Left ventricle myocardium superior (tissue), 1 donor: Measurements from ENCODE around the gene KCNK16. TPM values are rescaled to one million over a fixed set of nuclear protein-coding genes. Genes with fewer than 3 reads are reported as not detected.

ENCODE experiments used
- ATAC-seq: fragments of 200-7000 bp; cut with Tn5 transposase; one replicate; pipeline ENCODE4 v1.9.1; 2020; ENCODE audit warnings: mild to moderate bottlenecking, moderate library complexity
- DNase-seq: peaks from one replicate; pipeline ENCODE4 v3.0.0-alpha.2; 2020
- intact Hi-C: fragments of 100-400 bp; cut with micrococcal nuclease; formaldehyde crosslinking; loops from one replicate; pipeline ENCODE4 v1.11.0; 2022
- total RNA-seq: library from RNA; stranded (reverse); fragmentation: NEBNext Ultra II Directional; extraction: Animal tissue kit (Norgen Biotek cat#: 25700); gene quantifications from one replicate; pipeline ENCODE4 v1.2.1, GENCODE V29; 2021
- donor health status: DM: no; HTN: yes; CAD: no; lungs with severe emphysema.

KCNK16 gene
- total RNA-seq, 1 donor from 2014 or later, result not detected

GRCh38 chr6:39314273-39314795 is 8.2 kb downstream of the KCNK16 start, which contains the start of gene KCNK17:
KCNK17 (minus strand) TSS chr6:39314419; CDS start chr6:39314320, 99 bp downstream.
- ATAC-seq, result no peak
- intact Hi-C loops, result no loop called here
- no peak for DNase-seq

- intact Hi-C loops, result no loop called here
- DNase-seq (no peak), ATAC-seq (peak; percentile 8)
Measured at GRCh38 chr6:39313526-39314272, 8.8 kb downstream of the KCNK16 start.

- DNase-seq (peak; percentile 52), ATAC-seq (peak; percentile 28)
- intact Hi-C loops, result no loop called here
Measured at GRCh38 chr6:39312912-39313525, 9.5 kb downstream of the KCNK16 start.

- no peak for DNase-seq
- ATAC-seq, result no peak
- intact Hi-C loops, result no loop called here
Measured at GRCh38 chr6:39310542-39310941, 12.0 kb downstream of the KCNK16 start.

- peak; percentile 77 for ATAC-seq
- intact Hi-C loops, result loop anchor here (10.0 kb wide), 2 partner anchors 335 to 435 kb away; no protein-coding TSS in a partner anchor
- DNase-seq, result peak; percentile 79
Measured at GRCh38 chr6:39309942-39310531, 12.5 kb downstream of the KCNK16 start.

GRCh38 chr6:39307462-39307861 is 15.0 kb downstream of the KCNK16 start:
- ATAC-seq (no peak), DNase-seq (no peak)
- intact Hi-C loops, result loop anchor here (10.0 kb wide), 2 partner anchors 333 to 433 kb away; no protein-coding TSS in a partner anchor

- ATAC-seq (no peak), DNase-seq (no peak)
- intact Hi-C loops, result loop anchor here (10.0 kb wide), 2 partner anchors 330 to 430 kb away; no protein-coding TSS in a partner anchor
Measured at GRCh38 chr6:39304951-39305350, 17.6 kb downstream of the KCNK16 start.

- DNase-seq (no peak), ATAC-seq (no peak)
- intact Hi-C loops, result loop anchor here (10.0 kb wide), 2 partner anchors 329 to 429 kb away; no protein-coding TSS in a partner anchor
Measured at GRCh38 chr6:39303425-39304153, 18.9 kb downstream of the KCNK16 start.

- intact Hi-C loops, result loop anchor here (10.0 kb wide), 2 partner anchors 328 to 428 kb away; no protein-coding TSS in a partner anchor
- ATAC-seq (peak; percentile 96), DNase-seq (peak; percentile 91)
Measured at GRCh38 chr6:39302669-39303424, 19.7 kb downstream of the KCNK16 start.

GRCh38 chr6:39302011-39302410 is 20.5 kb downstream of the KCNK16 start:
- no peak for ATAC-seq

GRCh38 chr6:39301606-39302005 is 20.9 kb downstream of the KCNK16 start:
- intact Hi-C loops, result loop anchor here (10.0 kb wide), 2 partner anchors 327 to 427 kb away; no protein-coding TSS in a partner anchor
- no peak for DNase-seq
- ATAC-seq, result no peak

More at GRCh38 chr6:39302011-39302410, 20.5 kb downstream of the KCNK16 start:
- intact Hi-C loops, result loop anchor here (10.0 kb wide), 2 partner anchors 327 to 427 kb away; no protein-coding TSS in a partner anchor
- no peak for DNase-seq

GRCh38 chr6:39300739-39301138 is 21.8 kb downstream of the KCNK16 start:
- intact Hi-C loops, result loop anchor here (10.0 kb wide), 2 partner anchors 326 to 426 kb away; no protein-coding TSS in a partner anchor
- no peak for ATAC-seq
- no peak for DNase-seq

- DNase-seq (no peak), ATAC-seq (no peak)
- intact Hi-C loops, result loop anchor here (5.0 kb wide), 1 partner anchor 131 kb away; no protein-coding TSS in a partner anchor
Measured at GRCh38 chr6:39298061-39298460, 24.4 kb downstream of the KCNK16 start.

- intact Hi-C loops, result loop anchor here (5.0 kb wide), 1 partner anchor 130 kb away; no protein-coding TSS in a partner anchor
- peak; percentile 72 for DNase-seq
- peak; percentile 90 for ATAC-seq
Measured at GRCh38 chr6:39296745-39297640, 25.5 kb downstream of the KCNK16 start.

GRCh38 chr6:39295611-39296011 is 26.9 kb downstream of the KCNK16 start:
- DNase-seq (peak; percentile 55), ATAC-seq (peak; percentile 53)
- intact Hi-C loops, result loop anchor here (5.0 kb wide), 1 partner anchor 128 kb away; no protein-coding TSS in a partner anchor

- ATAC-seq (no peak), DNase-seq (no peak)
- intact Hi-C loops, result loop anchor here (5.0 kb wide), 1 partner anchor 128 kb away; no protein-coding TSS in a partner anchor
Measured at GRCh38 chr6:39294899-39295298, 27.6 kb downstream of the KCNK16 start.

- intact Hi-C loops, result no loop called here
- DNase-seq (no peak), ATAC-seq (no peak)
Measured at GRCh38 chr6:39294133-39294532, 28.4 kb downstream of the KCNK16 start.
